Mesenchymal stem cell (in vitro differentiated cells and primary cell): ENCODE data around the gene CCDC78.

Experiments
- DNase-seq: peaks from one replicate; pipeline ENCODE4 v3.0.0-alpha.2; 2013
- H2AFZ ChIP-seq: one replicate; pipeline ENCODE4 v1.6.1; 2013; ENCODE audit warnings: low read depth, mild to moderate bottlenecking, control low read depth, inconsistent platforms, low read length, moderate library complexity
- H2AK5ac ChIP-seq: 2 replicates; pipeline ENCODE4 v1.6.1; 2013; ENCODE audit warnings: low read length, moderate library complexity, mild to moderate bottlenecking, inconsistent platforms; ENCODE audit not compliant: severe bottlenecking
- H2BK120ac ChIP-seq: one replicate; pipeline ENCODE4 v1.6.1; 2013; ENCODE audit warnings: low read depth, mild to moderate bottlenecking, inconsistent platforms, low read length, moderate library complexity
- H2BK12ac ChIP-seq, 2 experiments: one replicate each; pipeline ENCODE4 v1.6.1; 2013; ENCODE audit warnings: inconsistent platforms in 2 of 2, low read length in 2 of 2, mild to moderate bottlenecking in 2 of 2, moderate library complexity in 2 of 2, control low read depth in 1 of 2
- H2BK15ac ChIP-seq: one replicate; pipeline ENCODE4 v1.6.1; 2013; ENCODE audit warnings: mild to moderate bottlenecking, low read depth, inconsistent platforms; ENCODE audit not compliant: poor library complexity, severe bottlenecking
- H2BK5ac ChIP-seq: 2 replicates; pipeline ENCODE4 v1.6.1; 2013; ENCODE audit warnings: low read depth, mild to moderate bottlenecking, low read length, control low read depth, inconsistent platforms; ENCODE audit not compliant: poor library complexity, severe bottlenecking
- H3K14ac ChIP-seq, 2 experiments: one replicate each; pipeline ENCODE4 v1.6.1; 2013; ENCODE audit warnings: inconsistent platforms in 2 of 2, low read length in 2 of 2, control low read depth in 1 of 2, mild to moderate bottlenecking in 1 of 2, moderate library complexity in 1 of 2
- H3K18ac ChIP-seq, 2 experiments: one replicate each; pipeline ENCODE4 v1.6.1; 2013; ENCODE audit warnings: inconsistent platforms in 2 of 2, low read length in 2 of 2, control low read depth in 1 of 2, low read depth in 1 of 2, mild to moderate bottlenecking in 1 of 2
- H3K23ac ChIP-seq, 2 experiments: one replicate each; pipeline ENCODE4 v1.6.1; 2013; ENCODE audit warnings: inconsistent platforms in 2 of 2, low read length in 2 of 2, mild to moderate bottlenecking in 2 of 2, moderate library complexity in 2 of 2, control low read depth in 1 of 2
- H3K27ac ChIP-seq: 2 replicates; pipeline ENCODE4 v1.5.1; 2013; ENCODE audit warnings: mild to moderate bottlenecking, moderate library complexity, low read length, control low read depth, inconsistent platforms; ENCODE audit not compliant: poor library complexity, severe bottlenecking
- H3K27me3 ChIP-seq, 2 experiments: 2 replicates each; pipeline versions ENCODE4 v1.6.1 to v1.7.0; 2013; ENCODE audit warnings: low read length in 2 of 2, mild to moderate bottlenecking in 2 of 2, moderate library complexity in 2 of 2, control low read depth in 1 of 2, inconsistent platforms in 1 of 2; ENCODE audit not compliant: control insufficient read depth in 1 of 2, insufficient read depth in 1 of 2
- H3K36me3 ChIP-seq, 2 experiments: 2 replicates each; pipeline versions ENCODE4 v1.6.1 to v1.7.0; 2013; ENCODE audit warnings: low read length in 2 of 2, control low read depth in 1 of 2, inconsistent platforms in 1 of 2, low read depth in 1 of 2, mild to moderate bottlenecking in 1 of 2; ENCODE audit not compliant: insufficient read depth in 2 of 2, control insufficient read depth in 1 of 2
- H3K4ac ChIP-seq, 2 experiments: one replicate each; pipeline ENCODE4 v1.6.1; 2013; ENCODE audit warnings: inconsistent platforms in 2 of 2, low read length in 2 of 2, mild to moderate bottlenecking in 2 of 2, moderate library complexity in 2 of 2, control low read depth in 1 of 2, low read depth in 1 of 2
- H3K4me1 ChIP-seq: 2 replicates; pipeline ENCODE4 v1.6.1; 2013; ENCODE audit warnings: low read depth, low read length, control low read depth; ENCODE audit not compliant: control insufficient read depth, insufficient read depth
- H3K4me2 ChIP-seq: 2 replicates; pipeline ENCODE4 v1.6.1; 2013; ENCODE audit warnings: low read length, mild to moderate bottlenecking, inconsistent platforms; ENCODE audit not compliant: poor library complexity, severe bottlenecking
- H3K4me3 ChIP-seq, 2 experiments: 2 replicates each; pipeline versions ENCODE4 v1.5.1 to v1.7.0; 2013; ENCODE audit warnings: low read length in 2 of 2, mild to moderate bottlenecking in 2 of 2, control low read depth in 1 of 2, low read depth in 1 of 2; ENCODE audit not compliant: insufficient read depth in 1 of 2
- H3K79me1 ChIP-seq: replicated peaks from 2 replicates; pipeline ENCODE4 v1.6.1; 2013; ENCODE audit warnings: mild to moderate bottlenecking, control low read depth, low read length, inconsistent platforms; ENCODE audit not compliant: poor library complexity, severe bottlenecking
- H3K9ac ChIP-seq: 2 replicates; pipeline ENCODE4 v1.7.0; 2013; ENCODE audit warnings: mild to moderate bottlenecking, low read length, moderate library complexity
- H3K9me3 ChIP-seq: 2 replicates; pipeline ENCODE4 v1.7.0; 2013; ENCODE audit warnings: mild to moderate bottlenecking, low read length; ENCODE audit not compliant: control insufficient read depth
- H4K8ac ChIP-seq: one replicate; pipeline ENCODE4 v1.6.1; 2013; ENCODE audit warnings: inconsistent platforms, mild to moderate bottlenecking, low read length, moderate library complexity
- H4K91ac ChIP-seq: one replicate; pipeline ENCODE4 v1.6.1; 2013; ENCODE audit warnings: mild to moderate bottlenecking, low read length, inconsistent platforms
- WGBS: methylation state at CpG from one replicate; pipeline ENCODE4 v1.1.7; 2013; ENCODE audit warnings: mixed read lengths; 5-methylcytosine and 5-hydroxymethylcytosine counted together

CCDC78 gene

DNA sequence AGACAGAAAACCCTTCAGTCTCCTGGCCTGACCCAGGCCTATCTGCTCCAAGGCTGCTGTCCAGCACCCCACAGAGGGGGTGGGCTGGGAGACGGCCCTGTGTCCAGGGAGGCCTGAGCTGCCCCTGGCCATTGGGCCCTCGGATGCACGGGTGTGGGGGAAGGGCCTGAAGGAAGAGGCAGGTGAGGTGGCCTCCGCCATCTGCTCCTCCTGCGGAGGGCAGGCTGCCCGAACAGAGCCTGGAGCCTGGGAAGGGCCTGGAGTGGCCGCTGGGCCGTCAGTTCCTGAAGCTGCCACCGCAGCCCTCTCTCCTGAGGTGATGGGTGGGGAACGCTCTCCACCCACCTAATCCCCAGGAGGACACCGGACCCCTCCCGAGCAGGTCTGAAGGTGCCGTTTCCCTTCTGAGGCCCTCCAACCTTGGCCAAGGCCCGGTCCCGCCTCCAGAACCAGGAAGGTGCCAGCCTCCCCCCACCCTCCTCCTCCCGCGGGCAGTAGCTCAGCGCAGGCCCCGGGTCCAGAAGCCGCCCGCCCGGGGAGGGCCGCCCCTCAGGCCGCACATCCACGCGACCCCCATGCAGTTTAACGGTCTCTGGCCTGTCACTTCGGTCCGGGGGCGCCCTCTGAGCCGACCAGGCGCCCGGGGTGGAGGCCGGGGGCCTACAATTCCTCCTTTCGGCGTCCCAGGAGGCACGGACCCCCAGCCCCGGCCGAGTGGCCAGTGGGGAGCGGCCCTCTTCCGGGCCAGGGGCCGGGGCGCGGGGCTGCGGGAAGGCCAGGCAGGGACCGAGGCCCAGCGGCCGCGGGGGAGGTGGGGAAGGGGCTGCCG is 21.5 kb downstream of the CCDC78 start:
- Histone ChIP-seq H2BK15ac (no peak overlapping the region), H3K9me3 (no peaks in the 10 kb centered on the region), H3K14ac (no peak overlapping the region), H3K4ac (no peak overlapping the region), H4K8ac (no peak overlapping the region), H2AFZ (no peak overlapping the region), H3K23ac (no peak overlapping the region), H2BK12ac (no peak overlapping the region), H2AK5ac (no peak overlapping the region), H3K9ac (no peak overlapping the region), H3K4me2 (no peak overlapping the region), H4K91ac (no peak overlapping the region), H3K27me3 (peaks cover 86 to 87% of the 10 kb centered on the region in 2 experiments), H3K36me3 (no peaks in the 10 kb centered on the region), H2BK5ac (no peak overlapping the region), H3K4me3 (no peak overlapping the region), H3K4me1 (peaks cover 14% of the 10 kb centered on the region), H2BK120ac (no peak overlapping the region), H3K79me1 (no peaks in the 10 kb centered on the region), H3K27ac (no peak overlapping the region), H3K18ac (no peak overlapping the region)
- no peak for DNase-seq
- 41% methylated on average over 28 of the region's 50 CpGs for WGBS

- H3K9ac ChIP-seq, result no peak overlapping the region
These were observed 22.2 kb downstream of the CCDC78 start for GRCh38 chr16:704047-704446.

GRCh38 chr16:703406-703805 is 22.8 kb downstream of the CCDC78 start:
- Histone ChIP-seq H3K4ac (no peak overlapping the region), H2BK12ac (no peak overlapping the region), H3K9ac (no peak overlapping the region), H3K79me1 (no peaks in the 10 kb centered on the region), H4K91ac (no peak overlapping the region), H4K8ac (no peak overlapping the region), H3K23ac (peak overlapping the region in 1 of 2 experiments; percentile 27), H2BK15ac (no peak overlapping the region), H3K4me2 (no peak overlapping the region), H3K14ac (no peak overlapping the region), H3K36me3 (no peaks in the 10 kb centered on the region), H3K4me1 (peaks cover 10% of the 10 kb centered on the region), H3K9me3 (no peaks in the 10 kb centered on the region), H2AFZ (no peak overlapping the region), H2BK120ac (no peak overlapping the region), H3K27ac (no peak overlapping the region), H3K4me3 (no peak overlapping the region), H2AK5ac (no peak overlapping the region), H2BK5ac (no peak overlapping the region), H3K27me3 (peaks cover 83 to 84% of the 10 kb centered on the region in 2 experiments), H3K18ac (no peak overlapping the region)
- no peak for DNase-seq
- 79% methylated on average over 12 of the region's 12 CpGs for WGBS

More at GRCh38 chr16:704047-704446, 22.2 kb downstream of the CCDC78 start:
- Histone ChIP-seq H3K36me3 (no peaks in the 10 kb centered on the region), H3K4ac (no peak overlapping the region), H3K79me1 (no peaks in the 10 kb centered on the region), H3K18ac (no peak overlapping the region), H4K8ac (no peak overlapping the region), H4K91ac (no peak overlapping the region), H3K27ac (no peak overlapping the region), H3K14ac (no peak overlapping the region), H2AFZ (no peak overlapping the region), H2BK12ac (no peak overlapping the region), H3K9me3 (no peaks in the 10 kb centered on the region), H2AK5ac (no peak overlapping the region), H2BK120ac (no peak overlapping the region), H3K4me2 (no peak overlapping the region), H3K4me3 (no peak overlapping the region), H3K23ac (no peak overlapping the region), H2BK5ac (no peak overlapping the region), H3K4me1 (peaks cover 10% of the 10 kb centered on the region), H3K27me3 (peaks cover 85 to 86% of the 10 kb centered on the region in 2 experiments), H2BK15ac (no peak overlapping the region)
- DNase-seq, result no peak
- WGBS, result 78% methylated on average over 7 of the region's 7 CpGs

DNA sequence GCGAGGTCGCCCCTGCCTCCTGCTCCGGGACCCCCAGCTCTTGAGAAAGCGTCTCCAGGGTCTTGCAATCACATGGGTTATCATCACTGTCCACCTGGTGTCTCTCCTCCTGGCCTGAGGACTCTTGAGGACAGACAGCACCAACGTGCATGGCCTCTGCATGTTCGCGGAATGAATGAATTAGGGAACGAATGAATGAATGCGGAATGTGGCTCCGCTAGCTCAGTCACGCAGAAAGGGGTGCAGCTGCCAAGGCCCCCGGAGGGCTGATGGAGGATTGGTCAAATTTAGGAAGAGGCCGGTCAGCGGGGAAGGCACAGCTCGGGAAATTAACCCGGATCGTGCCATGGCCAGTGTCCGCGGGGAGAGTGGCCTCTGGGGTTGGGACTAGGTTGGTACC is 23.9 kb downstream of the CCDC78 start:
- peaks cover 76% of the 10 kb centered on the region in 2 experiments for H3K27me3 ChIP-seq
- H3K36me3 ChIP-seq, result no peaks in the 10 kb centered on the region
- H3K18ac ChIP-seq, result no peak overlapping the region
- H2BK12ac ChIP-seq, result no peak overlapping the region
- H2BK120ac ChIP-seq, result no peak overlapping the region
- no peak overlapping the region for H2AFZ ChIP-seq
- no peak overlapping the region for H2BK5ac ChIP-seq
- no peak overlapping the region for H3K23ac ChIP-seq
- H3K27ac ChIP-seq, result no peak overlapping the region
- H3K4ac ChIP-seq, result no peak overlapping the region
- H2BK15ac ChIP-seq, result no peak overlapping the region
- no peak overlapping the region for H4K91ac ChIP-seq
- peaks cover 10% of the 10 kb centered on the region for H3K4me1 ChIP-seq
- H3K4me2 ChIP-seq, result no peak overlapping the region
- H3K79me1 ChIP-seq, result no peaks in the 10 kb centered on the region
- H2AK5ac ChIP-seq, result no peak overlapping the region
- no peak overlapping the region for H4K8ac ChIP-seq
- no peak overlapping the region for H3K14ac ChIP-seq
- H3K9me3 ChIP-seq, result no peaks in the 10 kb centered on the region
- WGBS, result 82% methylated on average over 19 of the region's 19 CpGs
- H3K9ac ChIP-seq, result no peak overlapping the region
- no peak overlapping the region for H3K4me3 ChIP-seq
- no peak for DNase-seq
